B cell (primary cell): ENCODE data around the gene DUSP5. TPM values are rescaled to one million over a fixed set of nuclear protein-coding genes. Genes with fewer than 3 reads are reported as not detected.

Experiments
- ATAC-seq: fragments of 200-7000 bp; cut with Tn5 transposase; one replicate; pipeline ENCODE4 v1.10.0; 2021; ENCODE audit warnings: low read depth, mild to moderate bottlenecking, moderate number of reproducible peaks, moderate library complexity
- CTCF ChIA-PET: fragments of 350-600 bp; sonication (Branson Sonifier 250); formaldehyde crosslinking; loops from one replicate; lab custom pipeline; 2021; ENCODE audit warnings: antibody characterized with exemption, inconsistent platforms; lab: Charles Lee
- POLR2A ChIA-PET: fragments of 350-600 bp; sonication (Branson Sonifier 250); formaldehyde crosslinking; loops from one replicate; lab custom pipeline; 2021; ENCODE audit warnings: antibody characterized with exemption; lab: Charles Lee
- DNase-seq: peaks from one replicate; pipeline ENCODE4 v3.0.0; 2013
- H2AFZ ChIP-seq: 2 replicates; pipeline ENCODE4 v1.6.1; 2012; ENCODE audit warnings: mild to moderate bottlenecking, low read depth, low read length; ENCODE audit not compliant: insufficient read depth, poor library complexity, severe bottlenecking
- H3K27ac ChIP-seq, 2 donors: 1 replicate in 1 of 2; 2 replicates in 1 of 2; pipeline ENCODE4 v1.5.1; 2012 to 2013; ENCODE audit warnings: low read length in 2 of 2, mild to moderate bottlenecking in 2 of 2, moderate library complexity in 1 of 2
- H3K27me3 ChIP-seq, 4 experiments: fragments of 200-600 bp in 1 of 4; sonication (generic) in 1 of 4; replicated peaks in 1 of 4; 1 replicate in 2 of 4; 2 replicates in 2 of 4; pipeline versions ENCODE4 v1.6.1 to v1.7.0; 2013 to 2016; ENCODE audit warnings: low read length in 3 of 4, mild to moderate bottlenecking in 2 of 4, mixed read lengths in 1 of 4, moderate library complexity in 1 of 4; ENCODE audit not compliant: insufficient read depth in 4 of 4, control insufficient read depth in 3 of 4; ENCODE audit errors: control extremely low read depth in 1 of 4
- H3K36me3 ChIP-seq, 2 experiments: replicated peaks in 1 of 2; 1 replicate in 1 of 2; 2 replicates in 1 of 2; pipeline versions ENCODE4 v1.6.1 to v1.7.1; 2013; ENCODE audit warnings: low read length in 1 of 2; ENCODE audit not compliant: insufficient read depth in 2 of 2, control insufficient read depth in 1 of 2; ENCODE audit errors: control extremely low read depth in 1 of 2, extremely low read depth in 1 of 2
- H3K4me1 ChIP-seq, 2 donors: fragments of 200-600 bp in 1 of 2; sonication (generic) in 1 of 2; 1 replicate in 1 of 2; 2 replicates in 1 of 2; pipeline versions ENCODE4 v1.5.1 to v1.6.1; 2013 to 2017; ENCODE audit warnings: low read length in 2 of 2; ENCODE audit not compliant: control insufficient read depth in 2 of 2, insufficient read depth in 2 of 2
- H3K4me2 ChIP-seq: replicated peaks from 2 replicates; pipeline ENCODE3; 2012; ENCODE audit warnings: mild to moderate bottlenecking, low read depth, low read length; ENCODE audit not compliant: poor library complexity, severe bottlenecking
- H3K4me3 ChIP-seq, 5 experiments: fragments of 200-600 bp in 1 of 5; sonication (generic) in 1 of 5; 1 replicate in 3 of 5; 2 replicates in 2 of 5; pipeline versions ENCODE4 v1.5.1 to v1.7.0; 2011 to 2016; ENCODE audit warnings: low read length in 4 of 5, mild to moderate bottlenecking in 4 of 5, low read depth in 2 of 5, control low read depth in 1 of 5, moderate library complexity in 1 of 5; ENCODE audit not compliant: insufficient read depth in 1 of 5; ENCODE audit errors: control extremely low read depth in 1 of 5, extremely low read depth in 1 of 5
- H3K79me2 ChIP-seq: fragments of 200-600 bp; sonication (generic); one replicate; pipeline ENCODE4 v1.6.0; 2016; ENCODE audit warnings: low read length; ENCODE audit not compliant: control insufficient read depth, insufficient read depth
- H3K9ac ChIP-seq: fragments of 200-600 bp; sonication (generic); 2 replicates; pipeline ENCODE4 v1.6.1; 2017; ENCODE audit warnings: mild to moderate bottlenecking, low read length, moderate library complexity
- H3K9me3 ChIP-seq, 3 donors: one replicate each; pipeline versions ENCODE4 v1.6.1 to v1.7.1; 2013; ENCODE audit warnings: low read length in 2 of 3; ENCODE audit not compliant: control insufficient read depth in 2 of 3, insufficient read depth in 1 of 3; ENCODE audit errors: control extremely low read depth in 1 of 3
- H4K20me1 ChIP-seq: 2 replicates; pipeline ENCODE4 v1.6.0; 2012; ENCODE audit warnings: mild to moderate bottlenecking, low read length; ENCODE audit not compliant: insufficient read depth, control insufficient read depth, poor library complexity, severe bottlenecking
- H3K27ac Mint-ChIP-seq: one replicate; pipeline ENCODE4 v1.8.0; 2021; ENCODE audit warnings: mixed read lengths
- H3K27me3 Mint-ChIP-seq: one replicate; pipeline ENCODE4 v1.8.0; 2021; ENCODE audit warnings: mixed read lengths
- H3K4me1 Mint-ChIP-seq: one replicate; pipeline ENCODE4 v1.8.0; 2021; ENCODE audit warnings: mixed read lengths
- H3K4me3 Mint-ChIP-seq: one replicate; pipeline ENCODE4 v1.8.0; 2021; ENCODE audit warnings: mixed read lengths
- H3K9me3 Mint-ChIP-seq: one replicate; pipeline ENCODE4 v1.8.0; 2022; ENCODE audit warnings: mixed read lengths; ENCODE audit not compliant: insufficient read depth
- CTCF ChIP-seq: fragments of 200-600 bp; IDR thresholded peaks from one replicate; pipeline ENCODE4 v1.8.0; 2022; ENCODE audit warnings: antibody characterized with exemption, mild to moderate bottlenecking
- EZH2 ChIP-seq: IDR thresholded peaks from 2 replicates; pipeline ENCODE4 v1.6.1; 2012; ENCODE audit warnings: borderline replicate concordance, low read depth, mild to moderate bottlenecking, moderate library complexity, low read length; ENCODE audit not compliant: insufficient read depth, poor library complexity, severe bottlenecking
- WGBS: methylation state at CpG from one replicate; pipeline ENCODE4 v1.1.5; 2013; ENCODE audit warnings: missing lambda C conversion rate; ENCODE audit not compliant: insufficient coverage; 5-methylcytosine and 5-hydroxymethylcytosine counted together
- intact Hi-C: fragments of 100-400 bp; cut with micrococcal nuclease; formaldehyde crosslinking; loops from one replicate; pipeline ENCODE4 v1.10.0; 2022
- polyA plus RNA-seq: library from polyadenylated mRNA; depleted of rRNA; stranded (reverse); fragments of >200 nt; gene quantifications from 2 replicates; pipeline ENCODE4 v1.2.3, GENCODE V29; 2012
- total RNA-seq, 2 donors: library from RNA; stranded (reverse); fragments of 120-200 nt in 1 of 2; gene quantifications; 1 replicate in 1 of 2; 2 replicates in 1 of 2; pipeline versions ENCODE4 v1.2.3 to v1.2.4, GENCODE V29; 2013 to 2022

Gene DUSP5
- total and polyA plus RNA-seq, 2 donors (not counting 1 experiment from before 2014, with no cell fraction given), result 10.0 to 71.0 TPM

- no peak overlapping the region for H3K27ac ChIP-seq
- Mint-ChIP-seq H3K4me3 (no peak overlapping the region), H3K4me1 (peaks cover 35% of the 10 kb centered on the region), H3K27me3 (peaks cover 23% of the 10 kb centered on the region), H3K9me3 (no peaks in the 10 kb centered on the region), H3K27ac (no peak overlapping the region)
- H3K9ac ChIP-seq, result no peak overlapping the region
- no peak overlapping the region for H2AFZ ChIP-seq
- peaks cover 6% of the 10 kb centered on the region for H4K20me1 ChIP-seq
- ChIA-PET POLR2A (no interaction called here), CTCF (interaction anchor here (1.7 to 2.0 kb wide), 2 partner anchors 52 to 139 kb away, joined by 3 to 9 read pairs; no protein-coding TSS in a partner anchor)
- 90% methylated on average over 11 of the region's 11 CpGs for WGBS
- H3K9me3 ChIP-seq, result no peaks in the 10 kb centered on the region
- H3K36me3 ChIP-seq, result no peaks in the 10 kb centered on the region
- ATAC-seq (no peak), DNase-seq (no peak)
- peaks cover 29 to 37% of the 10 kb centered on the region in 2 donors for H3K4me1 ChIP-seq
- peaks cover 0 to 15% (median 6%) of the 10 kb centered on the region in 4 experiments for H3K27me3 ChIP-seq
- no peak overlapping the region for H3K4me3 ChIP-seq
- no peak overlapping the region for H3K4me2 ChIP-seq
- H3K79me2 ChIP-seq, result peaks cover 4% of the 10 kb centered on the region
- intact Hi-C loops, result no loop called here
- TF ChIP-seq EZH2, result no peak
- TF ChIP-seq CTCF, result no peak
Measured at GRCh38 chr10:110493832-110494426, 3.8 kb upstream of the DUSP5 start.

GRCh38 chr10:110494532-110494931, 3.2 kb upstream of the DUSP5 start:
- intact Hi-C loops, result no loop called here
- H3K4me2 ChIP-seq, result no peak overlapping the region
- peaks cover 21% of the 10 kb centered on the region for H3K27me3 Mint-ChIP-seq
- H3K27me3 ChIP-seq, result peaks cover 0 to 18% (median 5%) of the 10 kb centered on the region in 4 experiments
- no peak overlapping the region for H3K27ac ChIP-seq
- H3K9me3 Mint-ChIP-seq, result no peaks in the 10 kb centered on the region
- H3K79me2 ChIP-seq, result peaks cover 5% of the 10 kb centered on the region
- H3K4me1 Mint-ChIP-seq, result peaks cover 39% of the 10 kb centered on the region
- ATAC-seq (no peak), DNase-seq (no peak)
- no peak overlapping the region for H3K9ac ChIP-seq
- no peaks in the 10 kb centered on the region for H3K9me3 ChIP-seq
- peaks cover 30 to 39% of the 10 kb centered on the region in 2 donors for H3K4me1 ChIP-seq
- ChIA-PET CTCF (interaction anchor here (1.7 to 2.0 kb wide), 2 partner anchors 51 to 140 kb away, joined by 3 to 9 read pairs; no protein-coding TSS in a partner anchor), POLR2A (no interaction called here)
- no peak overlapping the region for H2AFZ ChIP-seq
- TF ChIP-seq CTCF (no peak), EZH2 (no peak)
- no peak overlapping the region for H3K4me3 Mint-ChIP-seq
- 100% methylated on average over 2 of the region's 3 CpGs for WGBS
- peaks cover 12% of the 10 kb centered on the region for H4K20me1 ChIP-seq
- H3K4me3 ChIP-seq, result no peak overlapping the region
- no peaks in the 10 kb centered on the region for H3K36me3 ChIP-seq
- no peak overlapping the region for H3K27ac Mint-ChIP-seq
